Inflammatory macrophage treated with lipopolysaccharide for 4 hours (primary cell): Measurements from ENCODE around the gene SLC46A1.
"Not testable (repeated sequence)": the region's sequence is repeated elsewhere in the genome, so short reads cannot be mapped to it uniquely, and the experiment has no call there.

Source experiments
- DNase-seq: peaks from one replicate; pipeline ENCODE4 v3.0.0-alpha.2; 2020

SLC46A1 gene

DNA sequence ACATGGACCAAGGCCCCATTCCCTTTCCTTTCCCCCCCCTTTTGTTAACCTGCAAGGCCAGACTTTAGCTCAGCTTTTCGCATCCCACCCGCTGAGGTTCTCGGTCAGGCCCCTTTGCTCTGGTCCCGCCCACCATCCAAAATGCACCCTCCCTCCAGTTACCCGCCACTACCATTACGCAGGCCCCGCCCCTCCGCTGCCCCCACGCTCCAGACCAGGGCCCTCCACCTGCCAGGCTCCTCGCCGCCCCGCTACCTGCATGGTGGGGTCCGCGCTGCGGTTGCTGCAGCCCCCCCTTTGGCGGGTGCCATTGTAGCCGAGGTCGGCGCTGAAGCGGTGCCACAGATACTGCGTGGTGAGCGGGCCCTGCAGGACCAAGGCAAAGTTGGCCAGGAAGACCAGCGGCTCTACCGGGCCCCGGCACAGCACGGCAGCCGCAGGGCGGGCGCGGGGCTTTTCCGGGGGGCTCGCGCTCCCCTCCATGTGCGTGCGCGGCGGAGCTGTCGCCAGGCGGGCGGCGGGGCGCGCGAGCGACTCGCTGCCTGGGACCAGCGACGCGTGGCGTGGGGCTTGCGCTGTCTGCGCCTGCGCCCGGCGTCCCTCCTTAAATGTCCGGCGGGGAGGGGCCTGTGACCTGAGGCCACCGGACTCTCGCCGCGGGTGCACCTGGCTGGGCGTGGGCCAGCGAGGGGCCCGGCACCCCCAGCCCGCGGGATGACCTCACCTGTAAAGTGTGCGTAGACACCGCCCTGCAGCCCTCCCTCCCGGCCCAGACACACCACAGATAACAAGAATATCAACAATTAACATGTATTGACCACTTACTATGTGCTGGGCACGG is at the start of gene SLC46A1:
Gene SLC46A1, minus strand, starts transcription at position 581 of the 841 bp plus-strand sequence. Its CDS starts 98 bp downstream, at position 483.
- DNase-seq: no peak

DNA sequence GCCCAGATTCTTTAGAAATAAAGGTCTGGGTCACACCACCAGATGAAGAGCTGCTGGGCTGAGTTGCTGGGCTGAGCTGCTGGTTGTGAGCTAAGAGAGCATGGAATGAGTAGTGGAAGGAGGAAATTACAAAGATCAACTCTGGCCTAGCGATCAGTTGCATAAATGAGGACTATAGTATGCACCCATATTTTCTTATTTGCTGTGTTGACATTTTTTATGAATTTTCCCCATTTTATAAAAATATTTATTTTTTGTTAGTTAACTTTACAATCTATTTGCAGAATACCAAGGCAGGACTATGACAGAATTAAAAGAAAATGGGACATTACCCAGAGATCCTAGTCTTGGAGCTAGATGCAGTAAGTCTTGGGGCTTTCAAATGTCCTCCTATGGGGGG is 43.8 kb upstream of the SLC46A1 start:
- no peak for DNase-seq

DNA sequence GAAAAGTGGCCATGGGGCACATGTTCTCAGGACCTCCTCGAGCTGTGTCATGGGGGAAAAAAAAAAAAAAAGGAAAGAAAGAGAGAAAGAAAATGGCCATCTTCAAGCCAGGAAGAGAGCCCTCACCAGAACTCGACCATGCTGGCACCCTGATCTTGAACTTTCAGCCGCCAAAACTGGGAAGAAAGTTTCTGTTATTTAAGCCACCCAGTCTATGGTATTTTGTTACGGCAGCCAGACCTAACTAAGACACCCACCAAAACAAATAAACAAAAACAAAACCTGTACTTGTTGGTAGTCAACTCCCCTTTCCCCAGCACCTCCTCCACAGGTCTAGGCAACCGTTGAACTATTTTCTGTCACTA is 41.4 kb upstream of the SLC46A1 start:
- DNase-seq: no peak

DNA sequence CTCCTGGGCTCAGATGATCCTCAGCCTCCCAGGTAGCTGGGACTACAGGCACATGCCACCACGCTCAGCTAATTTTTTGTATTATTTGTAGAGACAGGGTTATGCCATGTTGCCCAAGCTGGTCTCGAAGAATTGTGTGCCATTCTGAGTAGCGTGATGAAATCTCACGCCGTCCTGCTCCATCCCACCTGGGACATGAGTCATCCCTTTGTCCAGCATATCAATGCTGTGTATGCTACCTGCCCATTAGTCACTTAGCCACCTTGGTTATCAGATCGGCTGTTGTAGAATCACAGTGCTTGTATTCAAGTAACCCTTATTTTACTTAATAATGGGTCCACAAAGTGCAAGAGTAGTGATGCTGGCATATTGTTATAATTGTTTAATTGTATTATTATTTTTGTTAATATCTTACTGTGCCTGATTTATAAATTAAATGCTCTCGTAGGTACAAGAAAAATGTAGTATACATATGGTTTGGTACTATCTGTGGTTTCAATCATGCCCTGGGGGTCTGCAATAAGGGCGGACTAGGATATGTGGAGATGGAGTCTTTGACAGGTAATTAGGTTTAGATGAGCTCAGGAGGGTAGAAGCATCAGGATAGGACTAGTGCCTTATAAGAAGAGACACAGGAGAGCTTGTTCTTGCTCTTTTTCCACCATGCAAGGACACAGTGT is 40.8 kb upstream of the SLC46A1 start:
- no peak for DNase-seq

DNA sequence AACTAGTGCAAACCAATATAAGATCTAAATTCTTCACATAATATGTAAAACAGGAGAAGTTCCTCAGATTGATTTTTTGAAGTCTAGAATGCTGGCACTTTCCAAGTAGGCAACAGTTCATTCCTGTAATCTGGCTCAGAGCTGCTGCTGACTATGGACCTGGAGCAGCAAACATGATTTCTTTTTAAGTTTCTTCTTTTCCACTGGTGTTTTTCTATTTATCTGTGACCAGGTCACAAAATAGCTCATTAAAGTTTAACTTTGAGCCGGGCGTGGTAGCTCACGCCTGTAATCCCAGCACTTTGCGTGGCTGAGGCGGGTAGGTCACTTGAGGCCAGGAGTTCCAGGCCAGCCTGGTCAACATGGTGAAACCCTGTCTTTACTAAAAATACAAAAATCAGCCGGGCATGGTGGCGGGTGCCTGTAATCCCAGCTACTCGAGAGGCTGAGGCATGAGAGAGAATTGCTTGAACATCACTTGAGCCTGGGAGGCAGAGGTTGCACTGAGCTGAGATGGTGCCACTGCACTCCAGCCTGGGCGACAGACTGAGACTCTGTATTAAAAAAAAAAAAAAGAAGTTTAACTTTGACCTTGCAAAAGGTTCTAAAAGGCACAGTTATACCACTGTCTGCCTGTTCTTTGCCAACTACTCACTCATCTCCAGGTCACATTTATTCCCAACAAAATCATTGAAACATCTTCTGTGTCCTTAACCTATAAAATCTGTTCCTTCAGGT is 38.1 kb upstream of the SLC46A1 start:
- DNase-seq: no peak

DNA sequence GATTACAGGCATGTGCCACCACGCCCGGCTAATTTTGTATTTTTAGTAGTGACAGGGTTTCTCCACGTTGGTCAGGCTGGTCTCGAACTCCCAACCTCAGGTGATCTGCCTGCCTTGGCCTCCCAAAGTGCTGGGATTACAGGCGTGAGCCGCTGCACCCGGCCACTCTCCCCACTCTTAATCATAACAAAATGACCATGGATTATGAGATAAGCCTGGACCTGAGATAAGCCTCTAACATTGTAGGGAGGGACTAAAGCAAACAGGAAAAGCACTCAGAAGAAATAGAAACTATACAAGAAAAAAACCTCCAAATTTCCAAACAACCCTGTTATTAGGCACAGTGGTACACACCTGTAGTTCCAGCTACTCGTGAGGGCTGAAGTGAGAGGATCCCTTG is 28.3 kb upstream of the SLC46A1 start:
- DNase-seq: not testable (repeated sequence)

DNA sequence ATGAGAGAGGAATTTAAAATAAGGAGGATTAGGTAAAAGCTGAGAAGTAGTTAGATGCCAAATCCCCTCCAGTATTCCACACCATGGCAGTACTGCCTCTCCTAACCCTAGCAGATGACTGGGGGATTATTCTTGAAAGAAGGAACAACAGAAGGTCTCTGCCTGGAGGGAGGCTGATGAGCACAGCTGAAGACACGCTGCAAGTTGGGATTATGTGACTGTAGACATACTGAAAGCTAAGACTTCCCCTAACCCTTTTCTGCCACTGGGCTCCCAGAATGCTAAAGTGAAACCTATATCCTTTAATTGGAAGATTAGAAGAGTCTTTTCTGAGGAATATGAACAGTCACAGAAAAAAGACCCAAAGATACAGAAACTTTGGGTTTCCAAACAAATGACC is 27.7 kb upstream of the SLC46A1 start:
- DNase-seq: peak; percentile 35

DNA sequence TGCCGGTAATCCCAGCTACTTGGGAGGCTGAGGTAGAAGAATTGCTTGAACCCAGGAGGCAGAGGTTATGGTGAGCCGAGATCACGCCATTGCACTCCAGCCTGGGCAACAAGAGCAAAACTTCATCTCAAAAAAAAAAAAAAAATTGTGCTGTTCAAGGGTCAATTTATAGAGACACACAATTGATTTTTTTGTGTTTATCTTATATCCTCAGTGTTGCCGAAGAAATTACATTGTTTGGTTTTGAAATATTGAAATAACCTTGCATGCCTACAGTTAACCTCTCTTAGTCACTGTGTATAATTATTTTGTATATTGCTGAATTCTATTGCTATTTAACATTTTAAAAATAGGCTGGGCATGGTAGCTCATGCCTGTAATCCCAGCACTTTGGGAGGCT is 22.0 kb upstream of the SLC46A1 start:
- not testable (repeated sequence) for DNase-seq

DNA sequence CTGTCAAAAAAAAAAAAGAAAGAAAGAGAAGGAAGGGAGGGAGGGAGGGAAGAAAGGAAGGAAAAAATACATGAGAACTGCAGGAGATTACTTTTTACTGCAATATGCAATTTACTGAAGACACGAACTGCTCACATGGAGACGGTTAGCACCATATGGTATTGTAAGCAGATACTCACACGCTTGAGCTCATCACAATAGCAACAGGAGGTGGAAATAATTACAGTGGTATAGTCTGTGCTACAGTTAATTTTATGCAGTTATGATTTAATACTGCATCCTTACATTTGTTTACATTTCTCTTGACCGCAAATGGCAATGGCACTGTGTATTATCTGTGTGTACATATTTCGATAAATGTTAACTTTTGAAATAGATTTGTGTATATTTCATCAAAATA is 21.4 kb upstream of the SLC46A1 start:
- no peak for DNase-seq

DNA sequence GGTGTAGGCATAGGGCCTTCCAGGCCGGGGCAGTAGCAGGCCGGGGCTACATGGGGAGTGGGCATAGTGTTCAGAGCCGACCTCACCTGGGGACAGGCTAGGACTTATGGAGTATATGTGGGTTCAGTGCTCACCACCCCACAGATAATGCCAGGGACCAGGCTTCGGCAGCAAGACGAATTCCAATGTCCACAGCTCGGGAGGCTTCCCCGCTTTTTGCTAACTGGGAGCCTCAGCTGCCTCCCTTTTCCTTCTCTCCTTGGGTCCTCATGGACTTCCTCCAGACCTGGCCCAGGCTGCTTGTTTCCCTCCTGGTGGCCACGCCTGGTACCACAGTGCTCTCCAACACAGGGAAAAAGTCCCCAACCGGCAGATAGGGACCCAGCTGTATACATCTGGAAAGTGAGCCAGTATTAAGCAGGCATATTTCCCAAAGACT is 20.1 kb upstream of the SLC46A1 start:
- DNase-seq: peak; percentile 13

DNA sequence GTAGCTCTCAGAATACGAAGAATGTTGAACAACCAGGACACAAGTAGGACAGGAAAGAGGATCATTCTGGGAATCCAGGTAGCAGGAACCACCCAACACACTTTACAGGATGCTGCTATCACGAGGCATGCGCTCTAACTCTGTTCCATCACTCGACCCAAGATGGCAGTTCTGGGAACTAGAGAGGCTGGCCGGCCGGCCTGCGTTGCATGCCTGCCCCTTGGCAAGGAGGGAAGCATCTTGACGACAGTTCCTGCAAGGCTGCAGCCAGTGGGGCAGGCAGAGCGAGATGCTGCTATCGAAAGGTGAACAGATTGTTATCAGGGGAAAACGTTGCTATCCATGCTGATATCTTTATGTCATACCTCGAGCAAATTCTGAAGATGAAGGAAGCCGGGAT is 19.2 kb upstream of the SLC46A1 start:
- DNase-seq: no peak

DNA sequence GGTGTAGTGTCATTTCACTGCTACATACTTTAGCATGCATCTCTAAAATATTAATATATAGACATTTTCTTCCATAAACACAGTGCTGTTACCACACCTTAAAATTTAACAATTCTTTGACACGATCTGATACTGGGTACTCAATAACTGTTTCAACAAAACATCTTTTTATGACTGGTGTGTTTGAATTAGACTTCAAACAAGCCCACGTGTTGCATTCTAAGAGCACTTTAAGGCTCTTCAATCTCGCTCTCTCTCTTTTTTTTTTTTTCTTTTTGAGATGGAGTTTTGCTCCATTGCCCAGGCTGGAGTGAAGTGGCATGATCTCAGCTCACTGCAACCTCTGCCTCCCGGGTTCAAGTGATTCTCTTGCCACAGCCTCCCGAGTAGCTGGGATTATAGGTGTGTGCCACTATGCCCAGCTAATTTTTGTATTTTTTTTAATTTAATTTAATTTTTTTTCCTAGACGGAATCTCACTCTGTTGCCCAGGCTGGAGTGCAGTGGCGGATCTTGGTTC is 15.8 kb upstream of the SLC46A1 start:
- DNase-seq: no peak

DNA sequence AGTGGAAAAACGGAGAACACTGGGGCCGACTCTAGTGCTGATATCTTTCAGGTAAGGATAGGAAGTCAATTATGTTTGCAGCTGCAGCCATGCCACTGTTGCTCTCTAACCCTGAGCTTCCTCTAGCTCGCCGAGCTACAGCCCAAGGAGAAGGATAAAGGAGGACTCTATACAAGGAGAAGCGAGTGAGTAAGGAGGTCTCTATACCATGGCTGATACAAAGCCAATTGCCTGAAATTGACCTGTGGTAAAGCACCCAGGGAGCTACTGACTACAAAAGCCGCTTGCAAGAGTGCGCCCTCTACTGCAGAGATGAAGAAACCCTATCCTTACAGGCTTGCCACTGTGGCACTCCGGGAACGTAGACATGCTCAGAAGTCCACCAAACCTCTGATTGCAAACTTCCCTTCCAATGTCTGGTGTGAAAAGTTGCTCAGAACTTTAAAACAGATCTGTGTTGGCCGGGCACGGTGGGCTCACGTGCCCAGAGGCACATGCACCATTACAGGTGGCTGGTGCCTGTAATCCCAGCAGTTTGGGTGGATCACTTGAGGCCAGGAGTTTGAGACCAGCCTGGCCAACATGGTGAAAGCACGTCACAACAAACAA is 10.8 kb upstream of the SLC46A1 start:
- DNase-seq: peak; percentile 66

DNA sequence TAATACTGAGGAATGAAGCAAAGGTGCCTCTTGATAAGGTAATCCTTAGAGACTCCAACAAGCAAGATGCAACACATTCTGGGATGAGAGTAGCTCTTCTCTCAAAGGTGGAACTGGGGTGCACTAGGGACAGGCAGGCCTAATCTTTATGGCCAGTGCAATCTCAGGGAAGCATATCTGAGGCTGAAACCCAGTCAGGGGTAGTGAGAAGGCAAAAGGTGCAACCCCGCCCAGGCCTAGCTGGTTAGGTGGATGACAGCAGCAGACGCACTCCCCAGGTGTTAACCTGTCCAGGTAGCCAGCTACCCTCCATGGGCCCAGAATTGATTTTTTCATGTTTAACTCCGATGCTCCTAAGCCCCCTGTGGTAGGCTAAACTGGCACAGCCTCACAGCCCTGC is 9.9 kb upstream of the SLC46A1 start:
- DNase-seq: no peak

DNA sequence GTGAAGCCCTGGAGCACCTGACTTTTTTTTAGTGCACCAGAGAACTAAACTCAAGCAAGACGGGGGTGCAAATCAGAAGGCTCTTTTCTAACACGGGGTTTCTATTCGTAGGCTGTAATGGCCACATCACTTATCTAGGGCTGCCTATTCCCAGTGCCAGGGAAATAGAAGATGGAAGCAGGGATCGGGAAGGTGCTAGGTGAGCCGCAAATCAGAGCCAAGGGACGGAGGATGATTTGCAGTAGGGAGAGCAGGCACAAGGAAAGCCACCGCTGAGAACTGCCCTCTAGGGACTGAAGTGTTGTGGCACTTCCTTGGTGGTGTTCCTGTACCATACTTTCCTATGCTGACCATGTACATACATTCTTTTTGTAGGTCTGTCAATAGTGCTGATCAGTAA is 7.8 kb upstream of the SLC46A1 start:
- DNase-seq: no peak

DNA sequence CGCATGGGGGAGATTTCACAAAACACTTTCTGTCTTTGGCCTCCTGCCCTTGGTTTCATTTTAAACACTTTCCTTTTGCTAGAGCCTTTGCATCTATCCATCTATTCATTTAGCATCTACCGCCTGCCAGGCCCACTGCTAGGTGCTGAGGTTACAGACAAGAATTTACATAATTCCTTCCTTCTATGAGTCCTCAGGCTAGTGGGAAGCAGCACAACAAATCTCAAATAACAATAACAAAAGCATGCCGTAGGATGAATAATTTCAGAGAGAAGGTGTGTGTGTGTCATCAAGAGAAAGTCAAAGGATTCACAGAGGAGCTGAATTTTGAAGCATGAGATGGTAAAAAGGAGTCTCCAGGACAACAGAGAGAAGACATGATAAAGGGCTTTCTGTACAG is 6.1 kb upstream of the SLC46A1 start:
- DNase-seq: no peak

DNA sequence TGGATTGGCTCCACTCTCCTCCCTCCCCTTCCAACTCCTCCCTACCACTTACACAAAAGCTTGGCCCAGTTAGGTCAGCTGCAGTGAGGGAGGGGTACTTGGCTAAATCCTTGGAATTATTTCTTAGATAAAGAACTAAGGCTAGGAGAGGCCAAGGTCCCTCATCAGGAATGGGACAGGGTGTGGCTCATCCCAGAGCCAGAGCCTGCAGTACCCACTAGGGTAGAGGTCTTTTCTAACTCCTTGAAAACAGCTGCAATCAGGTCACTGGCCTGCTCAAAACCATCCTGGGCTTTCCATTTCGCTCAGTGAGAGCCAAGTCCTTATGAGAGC is 1.9 kb upstream of the SLC46A1 start:
- no peak for DNase-seq

DNA sequence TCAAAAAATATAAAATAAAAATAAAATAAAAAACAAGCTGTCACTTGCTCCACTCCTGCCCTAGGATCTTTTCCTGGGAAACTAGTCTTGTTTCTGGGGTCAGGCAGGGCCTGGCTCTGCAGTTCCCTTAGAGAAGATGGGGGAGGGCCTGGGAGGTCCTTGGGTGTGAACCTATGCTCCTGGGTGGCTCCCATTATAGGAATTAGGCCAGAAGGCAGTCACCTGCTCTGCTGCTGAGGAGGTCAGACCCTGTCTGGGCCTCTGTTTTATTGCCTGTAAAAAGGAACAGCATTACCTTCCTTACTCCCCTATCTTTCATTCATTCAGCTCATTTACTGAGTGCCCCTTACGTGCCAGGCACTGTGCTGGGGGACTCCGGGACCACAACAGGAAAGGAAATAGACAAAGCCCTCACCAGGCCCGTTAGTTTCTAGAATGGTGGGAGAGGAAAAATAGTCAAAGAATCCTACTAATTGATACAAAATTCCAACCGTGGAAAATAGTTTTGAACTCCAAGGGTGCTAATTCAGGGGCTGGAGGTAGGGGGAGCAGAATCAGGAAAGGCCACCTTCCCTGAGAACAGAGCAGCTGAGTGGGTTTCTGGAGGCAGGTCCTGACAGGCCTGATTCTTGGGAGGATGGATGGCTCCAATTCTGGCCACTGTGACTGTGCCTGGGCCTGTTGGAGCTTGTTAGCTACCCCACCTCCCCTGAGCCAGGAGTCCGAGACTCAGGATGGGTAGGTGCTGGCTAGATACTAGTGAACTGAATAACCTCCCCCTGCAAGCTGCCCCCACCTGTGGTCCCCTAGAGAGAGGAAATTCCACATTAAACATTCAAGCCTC is 1.3 kb upstream of the SLC46A1 start:
- DNase-seq: no peak

DNA sequence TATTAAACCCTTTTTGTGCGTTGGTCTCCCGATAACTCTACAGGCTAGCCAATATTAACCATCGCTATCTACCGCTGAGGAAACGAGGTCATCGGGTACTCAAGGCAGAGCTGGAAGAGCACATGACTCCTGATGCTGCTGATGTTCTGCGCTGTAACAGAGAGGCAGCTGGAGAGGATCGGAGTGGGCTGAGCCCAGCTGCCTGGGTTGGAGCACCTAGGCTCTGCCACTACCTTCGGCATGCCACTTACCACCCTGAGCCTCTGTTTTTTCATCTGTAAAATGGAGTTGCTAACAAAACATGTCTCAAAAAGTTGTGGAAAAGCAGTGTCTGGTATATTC is 432 bp upstream of the SLC46A1 start:
- DNase-seq: no peak

DNA sequence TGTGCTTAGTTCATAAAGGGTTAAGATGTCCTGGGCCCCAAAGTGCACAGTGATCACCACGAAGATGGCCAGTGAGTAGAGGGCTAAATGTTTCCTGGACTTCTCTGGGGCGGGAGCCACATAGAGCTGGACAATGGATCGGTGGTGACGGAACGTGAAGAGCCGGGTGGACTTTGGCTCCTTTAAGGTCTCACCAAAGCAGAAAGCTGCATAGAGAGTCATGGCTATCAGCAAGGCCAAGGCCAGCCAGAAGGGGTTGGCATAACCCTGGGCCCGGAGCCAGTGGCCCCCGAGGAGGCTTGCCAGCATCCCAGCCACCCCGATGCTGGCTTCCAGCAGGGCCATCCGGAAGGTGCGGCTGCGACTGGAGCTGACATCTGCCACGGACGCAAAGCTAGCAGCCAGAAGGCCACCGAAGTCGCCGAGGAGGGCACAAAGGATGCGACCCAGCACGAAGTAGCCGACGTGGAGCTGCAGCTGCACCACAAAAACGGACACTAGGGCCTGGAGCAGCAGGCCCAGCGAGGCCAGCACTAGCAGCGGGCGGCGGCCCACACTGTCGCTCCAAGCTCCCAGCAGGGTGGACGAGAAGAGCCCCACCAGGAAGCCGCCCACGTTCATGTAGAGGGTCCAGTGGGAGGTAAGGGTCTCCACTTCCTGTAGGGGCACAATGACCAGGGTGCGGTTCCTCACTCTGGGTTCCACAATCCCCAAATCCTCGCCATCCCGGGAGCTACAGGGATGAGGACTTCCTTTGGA is 1.0 kb downstream of the SLC46A1 start:
- no peak for DNase-seq

DNA sequence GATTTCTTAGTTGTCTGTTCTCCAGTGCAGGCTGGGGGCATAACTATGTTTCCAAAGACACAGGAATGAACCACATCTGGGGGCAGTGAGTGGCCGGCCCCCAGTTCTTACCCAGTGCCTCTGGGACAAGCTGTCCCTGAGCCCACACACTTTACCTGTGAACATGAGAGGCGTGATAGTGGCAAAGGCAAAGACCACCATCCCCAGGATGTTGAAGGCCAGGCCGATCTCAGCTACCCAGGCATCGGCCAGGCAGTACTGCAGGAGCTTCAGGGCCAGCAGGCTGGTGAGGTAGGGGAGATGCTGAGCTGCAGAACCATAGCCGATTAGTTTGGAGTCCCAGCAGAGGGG is 1.6 kb downstream of the SLC46A1 start:
- no peak for DNase-seq

DNA sequence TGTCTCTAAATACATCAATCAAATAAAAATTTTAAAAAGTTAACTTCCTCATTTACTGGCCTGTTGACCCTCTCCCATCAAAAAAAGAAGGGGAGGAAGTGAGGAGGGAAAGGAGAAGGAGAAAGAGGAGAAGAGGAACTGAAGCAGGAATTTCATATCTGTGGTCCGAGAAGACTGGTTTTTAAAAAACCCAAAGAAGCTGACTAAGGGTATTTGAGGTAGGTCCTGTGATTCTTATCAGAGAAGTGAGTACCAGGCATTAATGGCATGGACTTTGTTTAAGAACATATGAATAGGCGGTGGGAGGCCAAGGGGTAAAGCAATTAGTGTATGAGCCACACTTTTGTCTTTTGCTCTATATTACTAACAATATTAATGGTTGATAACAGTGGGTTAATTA is 2.0 kb downstream of the SLC46A1 start:
- DNase-seq: peak; percentile 53
